ENCODE data around the gene SHD. TPM values are rescaled to one million over a fixed set of nuclear protein-coding genes. Genes with fewer than 3 reads are reported as not detected.

SHD gene
- total and polyA plus RNA-seq, 2 donors (not counting 1 experiment from before 2014, with no cell fraction given), result not detected

- Histone ChIP-seq H3K36me3 (ENCODE audit: control insufficient read depth, insufficient read depth, low read length) (peaks cover 6% of the 10 kb centered on the region), H3K79me2 (ENCODE audit: control insufficient read depth, insufficient read depth, low read length) (peaks cover 1% of the 10 kb centered on the region), H3K4me2 (ENCODE audit: extremely low read depth, insufficient read depth, low read length) (peak within 1 kb of the TSS; percentile 92), H3K9ac (ENCODE audit: insufficient read depth, low read length) (peak within 1 kb of the TSS; percentile 91), H3K27me3 (ENCODE audit: control insufficient read depth, insufficient read depth, low read length) (no peaks in the 10 kb centered on the region), H2AFZ (ENCODE audit: low read length) (peak within 1 kb of the TSS; percentile 95), H3K9me3 (ENCODE audit: control insufficient read depth, insufficient read depth, low read depth, low read length) (no peaks in the 10 kb centered on the region), H3K4me3 (replicated peaks in 1 of 4; ENCODE audit: control extremely low read depth in 1 of 4, insufficient read depth in 1 of 4, low read depth in 3 of 4, low read length in 4 of 4) (peak within 1 kb of the TSS; percentile 70 to 95 (median 82)), H3K27ac (ENCODE audit: insufficient read depth, low read length) (peak within 1 kb of the TSS; percentile 98), H4K20me1 (ENCODE audit: control insufficient read depth, extremely low read depth, insufficient read depth, low read length) (no peaks in the 10 kb centered on the region), H3K4me1 (ENCODE audit: control insufficient read depth, extremely low read depth, insufficient read depth, low read length) (no peaks in the 10 kb centered on the region)
- peak; percentile 99 to 100 for DNase-seq (ENCODE audit: low read depth in 2 of 2)
- TF ChIP-seq CTCF (conservative IDR thresholded peaks at IDR 0.05 in 1 of 2, IDR thresholded peaks at IDR 0.05 in 1 of 2; ENCODE audit: low read depth in 1 of 2, low read length in 2 of 2), result peak; percentile 49 to 56
- TF ChIP-seq EZH2 (IDR thresholded peaks at IDR 0.05; ENCODE audit: low read length, missing control alignments), result no peak
Observed at GRCh38 chr19:4246767-4247593, 32.1 kb upstream of the SHD start, which contains the start of gene YJU2. TSS of gene YJU2 (plus strand) at chr19:4247080. CDS start at chr19:4247147, 67 bp downstream.

- no peaks in the 10 kb centered on the region for H3K9me3 ChIP-seq (ENCODE audit: control insufficient read depth, insufficient read depth, low read depth, low read length)
- no peaks in the 10 kb centered on the region for H3K4me1 ChIP-seq (ENCODE audit: control insufficient read depth, extremely low read depth, insufficient read depth, low read length)
- no peak overlapping the region for H3K9ac ChIP-seq (ENCODE audit: insufficient read depth, low read length)
- H3K4me2 ChIP-seq (ENCODE audit: extremely low read depth, insufficient read depth, low read length), result no peak overlapping the region
- H2AFZ ChIP-seq (ENCODE audit: low read length), result no peak overlapping the region
- DNase-seq (ENCODE audit: low read depth in 2 of 2), result no peak
- peaks cover 20% of the 10 kb centered on the region for H3K36me3 ChIP-seq (ENCODE audit: control insufficient read depth, insufficient read depth, low read length)
- TF ChIP-seq EZH2 (IDR thresholded peaks at IDR 0.05; ENCODE audit: low read length, missing control alignments) (no peak), CTCF (conservative IDR thresholded peaks at IDR 0.05 in 1 of 2, IDR thresholded peaks at IDR 0.05 in 1 of 2; ENCODE audit: low read depth in 1 of 2, low read length in 2 of 2) (no peak)
- no peak overlapping the region for H3K27ac ChIP-seq (ENCODE audit: insufficient read depth, low read length)
- no peaks in the 10 kb centered on the region for H3K79me2 ChIP-seq (ENCODE audit: control insufficient read depth, insufficient read depth, low read length)
- H3K4me3 ChIP-seq (replicated peaks in 1 of 4; ENCODE audit: control extremely low read depth in 1 of 4, insufficient read depth in 1 of 4, low read depth in 3 of 4, low read length in 4 of 4), result no peak overlapping the region
- H4K20me1 ChIP-seq (ENCODE audit: control insufficient read depth, extremely low read depth, insufficient read depth, low read length), result no peaks in the 10 kb centered on the region
- no peaks in the 10 kb centered on the region for H3K27me3 ChIP-seq (ENCODE audit: control insufficient read depth, insufficient read depth, low read length)
Observed at GRCh38 chr19:4256563-4256962, 22.5 kb upstream of the SHD start.

- no peaks in the 10 kb centered on the region for H4K20me1 ChIP-seq (ENCODE audit: control insufficient read depth, extremely low read depth, insufficient read depth, low read length)
- no peaks in the 10 kb centered on the region for H3K27me3 ChIP-seq (ENCODE audit: control insufficient read depth, insufficient read depth, low read length)
- H3K4me3 ChIP-seq (replicated peaks in 1 of 4; ENCODE audit: control extremely low read depth in 1 of 4, insufficient read depth in 1 of 4, low read depth in 3 of 4, low read length in 4 of 4), result no peak overlapping the region
- TF ChIP-seq CTCF (conservative IDR thresholded peaks at IDR 0.05 in 1 of 2, IDR thresholded peaks at IDR 0.05 in 1 of 2; ENCODE audit: low read depth in 1 of 2, low read length in 2 of 2), result no peak
- TF ChIP-seq EZH2 (IDR thresholded peaks at IDR 0.05; ENCODE audit: low read length, missing control alignments), result no peak
- H3K4me1 ChIP-seq (ENCODE audit: control insufficient read depth, extremely low read depth, insufficient read depth, low read length), result no peaks in the 10 kb centered on the region
- no peak for DNase-seq (ENCODE audit: low read depth in 2 of 2)
- peaks cover 20% of the 10 kb centered on the region for H3K36me3 ChIP-seq (ENCODE audit: control insufficient read depth, insufficient read depth, low read length)
- no peak overlapping the region for H2AFZ ChIP-seq (ENCODE audit: low read length)
- H3K79me2 ChIP-seq (ENCODE audit: control insufficient read depth, insufficient read depth, low read length), result no peaks in the 10 kb centered on the region
- H3K27ac ChIP-seq (ENCODE audit: insufficient read depth, low read length), result no peak overlapping the region
- H3K9ac ChIP-seq (ENCODE audit: insufficient read depth, low read length), result no peak overlapping the region
- no peaks in the 10 kb centered on the region for H3K9me3 ChIP-seq (ENCODE audit: control insufficient read depth, insufficient read depth, low read depth, low read length)
- no peak overlapping the region for H3K4me2 ChIP-seq (ENCODE audit: extremely low read depth, insufficient read depth, low read length)
Observed at GRCh38 chr19:4257025-4257424, 22.0 kb upstream of the SHD start.

All from fibroblast of lung (primary cell).